K562 (cell line): Measurements from ENCODE around the gene SOX18. TPM values are rescaled to one million over a fixed set of nuclear protein-coding genes. Genes with fewer than 3 reads are reported as not detected.

Experiments used
- ATF3 ChIP-seq, 2 experiments: fragments of 450-650 bp in 1 of 2; sonication (generic) in 1 of 2; formaldehyde crosslinking in 1 of 2; IDR thresholded peaks in 1 of 2; conservative IDR thresholded peaks in 1 of 2; 2 replicates each; pipeline versions ENCODE4 v1.6.1 to v1.8.1; 2016 to 2023; ENCODE audit warnings: mild to moderate bottlenecking in 2 of 2, moderate library complexity in 2 of 2, inconsistent platforms in 1 of 2, missing genetic modification reagents in 1 of 2
- BDP1 ChIP-seq: IDR thresholded peaks from 3 replicates; pipeline ENCODE4 v1.6.1; 2011; ENCODE audit not compliant: insufficient read length, insufficient read depth
- EGR1 ChIP-seq: fragments of 450-650 bp; conservative IDR thresholded peaks from 2 replicates; pipeline ENCODE4 v1.6.1; 2017; ENCODE audit warnings: mild to moderate bottlenecking
- HNRNPK ChIP-seq: fragments of 200-400 bp; formaldehyde crosslinking; IDR thresholded peaks from one replicate; pipeline ENCODE4 v1.6.1; 2018; ENCODE audit warnings: mild to moderate bottlenecking, low read depth, low read length; ENCODE audit not compliant: poor library complexity, severe bottlenecking
- NCOR1 ChIP-seq: fragments of 450-650 bp; IDR thresholded peaks from 2 replicates; pipeline ENCODE4 v1.6.1; 2016; ENCODE audit warnings: mild to moderate bottlenecking, moderate library complexity
- NFXL1 ChIP-seq: fragments of 450-650 bp; formaldehyde crosslinking; IDR thresholded peaks from 2 replicates; pipeline ENCODE4 v1.4.0; 2021; ENCODE audit warnings: mild to moderate bottlenecking
- PML ChIP-seq: IDR thresholded peaks from 2 replicates; pipeline ENCODE4 v1.6.1; 2012; ENCODE audit warnings: low read length, inconsistent platforms
- RB1 ChIP-seq: fragments of 450-650 bp; IDR thresholded peaks from 2 replicates; pipeline ENCODE4 v1.6.1; 2017; ENCODE audit warnings: low read depth, mild to moderate bottlenecking
- RFX1 ChIP-seq: fragments of 450-650 bp; IDR thresholded peaks from 2 replicates; pipeline ENCODE4 v1.6.1; 2016; ENCODE audit warnings: mild to moderate bottlenecking, moderate library complexity
- SP1 ChIP-seq: sonication (generic); formaldehyde crosslinking; IDR thresholded peaks from 2 replicates; pipeline ENCODE4 v1.8.1; 2022; ENCODE audit warnings: mild to moderate bottlenecking, missing genetic modification reagents
- SRSF1 ChIP-seq: fragments of 200-400 bp; formaldehyde crosslinking; IDR thresholded peaks from 2 replicates; pipeline ENCODE4 v1.6.1; 2017; ENCODE audit warnings: mild to moderate bottlenecking, low read depth, low read length, moderate library complexity
- YBX1 ChIP-seq: fragments of 450-650 bp; IDR thresholded peaks from 2 replicates; pipeline ENCODE4 v1.7.1; 2016; ENCODE audit warnings: mild to moderate bottlenecking
- ZBTB12 ChIP-seq: fragments of 250-450 bp; sonication (Bioruptor Pico); IDR thresholded peaks from 2 replicates; pipeline ENCODE4 v1.4.0; 2020
- ZEB2 ChIP-seq: fragments of 450-650 bp; IDR thresholded peaks from 2 replicates; pipeline ENCODE4 v1.6.1; 2016
- ZNF253 ChIP-seq: fragments of 250-450 bp; sonication (Bioruptor Pico); conservative IDR thresholded peaks from 2 replicates; pipeline ENCODE4 v1.6.1; 2021; ENCODE audit warnings: mild to moderate bottlenecking
- ZNF280A ChIP-seq: fragments of 450-650 bp; IDR thresholded peaks from 2 replicates; pipeline ENCODE4 v1.6.1; 2018; ENCODE audit warnings: mild to moderate bottlenecking, low read depth; ENCODE audit not compliant: partially characterized antibody
- ZNF282 ChIP-seq: sonication (generic); formaldehyde crosslinking; IDR thresholded peaks from 2 replicates; pipeline ENCODE4 v1.8.1; 2023; ENCODE audit warnings: missing genetic modification reagents
- ZNF311 ChIP-seq: fragments of 250-450 bp; sonication (Bioruptor Pico); IDR thresholded peaks from 2 replicates; pipeline ENCODE4 v1.4.0; 2020; ENCODE audit warnings: mild to moderate bottlenecking, moderate library complexity
- ZNF398 ChIP-seq: fragments of 250-450 bp; sonication (Bioruptor Pico); IDR thresholded peaks from 2 replicates; pipeline ENCODE4 v1.8.0; 2021; ENCODE audit warnings: moderate library complexity, mild to moderate bottlenecking, inconsistent platforms
- ZNF717 ChIP-seq: fragments of 250-450 bp; sonication (Bioruptor Pico); IDR thresholded peaks from 2 replicates; pipeline ENCODE4 v1.5.0; 2021
- ZNF740 ChIP-seq, 3 experiments: fragments of 200-800 bp in 1 of 3; sonication (Bioruptor generic) in 1 of 3; sonication (generic) in 1 of 3; formaldehyde crosslinking in 1 of 3; IDR thresholded peaks; 2 replicates each; pipeline versions ENCODE4 v1.6.1 to v1.8.0; 2016 to 2022; ENCODE audit warnings: mild to moderate bottlenecking in 2 of 3, missing compliant biosample characterization in 2 of 3, missing genetic modification characterization in 2 of 3, missing genetic modification reagents in 1 of 3
- polyA plus RNA-seq, 8 experiments: library from polyadenylated mRNA; depleted of rRNA in 4 of 8; stranded (reverse) in 5 of 8; unstranded in 3 of 8; fragments of >200 nt; fragmentation: Nextera tagmentation in 2 of 8; fragmentation: Illumina TruSeq in 1 of 8; extraction: Ambion mirVana in 2 of 8; extraction: Trizol in 1 of 8; gene quantifications; 2 replicates each; pipeline versions ENCODE4 v1.2.1 to v1.2.3, GENCODE V29; 2011 to 2014; ENCODE audit warnings: inconsistent platforms in 1 of 8, missing spikeins in 1 of 8
- total RNA-seq, 7 experiments: library from RNA; depleted of rRNA in 6 of 7; stranded (reverse); fragments of >200 nt in 6 of 7; fragmentation: Illumina TruSeq in 2 of 7; extraction: Trizol in 2 of 7; gene quantifications; 2 replicates each; pipeline versions ENCODE4 v1.2.1 to v1.2.3, GENCODE V29; 2011 to 2021; ENCODE audit warnings: low replicate concordance in 1 of 7

Gene SOX18
- total and polyA plus RNA-seq, 9 of the 15 experiments (the other 6 are each of a cell fraction or from before 2014, with no cell fraction given): 0.15 to 19.8 (median 0.33) TPM

GRCh38 chr20:64062596-64063388, 13.4 kb upstream of the SOX18 start, which contains the start of gene TCEA2 (continued):
- peak; percentile 77 for TF ChIP-seq ZBTB12 (CRISPR knock-in tag)
- TF ChIP-seq PML: no peak; the same call in 1 of the 2 replicates
- no peak for TF ChIP-seq HNRNPK
- TF ChIP-seq SP1: peak; percentile 87
- TF ChIP-seq ZNF280A: no peak
- no peak for TF ChIP-seq ZNF717 (CRISPR knock-in tag)
- TF ChIP-seq SRSF1: no peak
- TF ChIP-seq ATF3 (IDR thresholded peaks at IDR 0.05): no peak
- no peak for TF ChIP-seq ATF3 (CRISPR knock-in tag; conservative IDR thresholded peaks at IDR 0.05)
- TF ChIP-seq RFX1: no peak
- no peak for TF ChIP-seq YBX1
- no peak for TF ChIP-seq NFXL1 (CRISPR knock-in tag)
- peak; percentile 35; the same call in 1 of the 2 replicates for TF ChIP-seq ZNF740 (CRISPR knock-in tag; IDR thresholded peaks at IDR 0.05)
- no peak for TF ChIP-seq ZNF740 (tag; IDR thresholded peaks at IDR 0.05)
- peak; percentile 84 for TF ChIP-seq ZNF311 (CRISPR knock-in tag)
- no peak for TF ChIP-seq NCOR1
- TF ChIP-seq ZNF398 (CRISPR knock-in tag): no peak
- no peak for TF ChIP-seq ZNF253 (CRISPR knock-in tag)
- no peak for TF ChIP-seq BDP1
- peak; percentile 87 for TF ChIP-seq RB1
- TF ChIP-seq EGR1: no peak
- TF ChIP-seq ZEB2: no peak
- TF ChIP-seq ZNF282: no peak
